Right lobe of liver (tissue), 4 donors: ENCODE results near the gene NUCKS1.

Source experiments
- CTCF ChIP-seq, 4 donors: fragments of 200-600 bp in 3 of 4; fragments of 450-650 bp in 1 of 4; IDR thresholded peaks; one replicate each; pipeline versions ENCODE4 v1.5.1 to v1.8.0; 2016 to 2022; ENCODE audit warnings: antibody characterized with exemption in 4 of 4, mild to moderate bottlenecking in 2 of 4
- POLR2A ChIP-seq: fragments of 450-650 bp; IDR thresholded peaks from one replicate; pipeline ENCODE4 v1.6.1; 2017; ENCODE audit warnings: antibody characterized with exemption, mild to moderate bottlenecking
- donor health status: DM: no; HTN: no; CAD: no.
- donor health status: DM: no; HTN: no; CAD: no.
- donor health status: DM: no; HTN: yes; CAD: no.

- TF ChIP-seq CTCF (IDR thresholded peaks at IDR 0.05) (no peak), POLR2A (no peak)
Observed at GRCh38 chr1:205670150-205670446, 79.9 kb downstream of the NUCKS1 start.
